HCT116 (cell line): Measurements from ENCODE around the gene FBXL7. TPM values are rescaled to one million over a fixed set of nuclear protein-coding genes. Genes with fewer than 3 reads are reported as not detected.
A peak's percentile ranks its signal among the peaks of the same experiment; 100 is the strongest.

Experiments
- ATAC-seq: fragments of 200-7000 bp; cut with Tn5 transposase; 2 replicates; pipeline ENCODE4 v1.9.1; 2020; ENCODE audit warnings: mild to moderate bottlenecking, moderate library complexity
- BruUV-seq: library from RNA; stranded (reverse); fragments of 400-500 nt; replicated peaks from 2 replicates; lab custom pipeline; 2021; lab: Mats Ljungman, UMichigan
- CTCF ChIA-PET: fragments of 300-600 bp; sonication (Branson Sonifier 250); formaldehyde crosslinking; loops from one replicate; lab custom pipeline; 2021; ENCODE audit warnings: antibody characterized with exemption; lab: Charles Lee
- POLR2A ChIA-PET: fragments of 300-600, 350-600 bp; sonication (Branson Sonifier 250); formaldehyde crosslinking; loops from one replicate; lab custom pipeline; 2021; ENCODE audit warnings: antibody characterized with exemption; lab: Charles Lee
- RAD21 ChIA-PET, 2 experiments: fragments of 300-600 bp; sonication (Branson Sonifier 250); formaldehyde crosslinking; loops; one replicate each; lab custom pipeline; 2023; ENCODE audit warnings: low total read pairs in 2 of 2; ENCODE audit not compliant: uncharacterized antibody in 2 of 2, unreplicated experiment in 2 of 2, low non-redundant PET in 1 of 2; lab: Charles Lee
- DNase-seq: peaks from one replicate; pipeline ENCODE4 v3.0.0-alpha.2; 2010; ENCODE audit warnings: low read depth, low spot score
- H2AFZ ChIP-seq: fragments of 200-600 bp; shearing (Covaris generic), sonication (generic); 2 replicates; pipeline ENCODE4 v1.6.1; 2017; ENCODE audit warnings: low read depth, mixed run types, mixed read lengths, antibody characterized with exemption, low read length; ENCODE audit not compliant: poor library complexity, severe bottlenecking
- H3K27ac ChIP-seq: 2 replicates; pipeline ENCODE4 v1.5.1; 2012; ENCODE audit warnings: low read depth, low read length
- H3K27me3 ChIP-seq: fragments of 200-600 bp; sonication (generic); 2 replicates; pipeline ENCODE4 v1.6.1; 2016; ENCODE audit warnings: mixed run types, low read length, mixed read lengths; ENCODE audit not compliant: insufficient read depth
- H3K36me3 ChIP-seq, 2 experiments: fragments of 200-500 bp in 1 of 2; fragments of 200-600 bp in 1 of 2; sonication (Bioruptor generic) in 1 of 2; sonication (generic) in 1 of 2; 2 replicates each; pipeline versions ENCODE4 v1.5.1 to v1.6.1; 2014 to 2016; ENCODE audit warnings: low read length in 2 of 2, inconsistent platforms in 1 of 2, mixed read lengths in 1 of 2, mixed run types in 1 of 2; ENCODE audit not compliant: insufficient read depth in 2 of 2, control insufficient read depth in 1 of 2
- H3K4me1 ChIP-seq, 2 experiments: fragments of 200-600 bp in 1 of 2; sonication (generic) in 1 of 2; 2 replicates each; pipeline versions ENCODE4 v1.5.1 to v1.6.1; 2012 to 2017; ENCODE audit warnings: low read length in 2 of 2, inconsistent platforms in 1 of 2, mild to moderate bottlenecking in 1 of 2, mixed read lengths in 1 of 2, mixed run types in 1 of 2, moderate library complexity in 1 of 2; ENCODE audit not compliant: insufficient read depth in 2 of 2, control insufficient read depth in 1 of 2
- H3K4me2 ChIP-seq: fragments of 200-600 bp; sonication (generic); 2 replicates; pipeline ENCODE4 v1.6.1; 2017; ENCODE audit warnings: mixed run types, low read length, mixed read lengths
- H3K4me3 ChIP-seq, 2 experiments: fragments of 200-600 bp in 1 of 2; sonication (generic) in 1 of 2; replicated peaks in 1 of 2; 2 replicates each; pipeline ENCODE4 v1.5.1; 2011 to 2016; ENCODE audit warnings: low read length in 2 of 2, control low read depth in 1 of 2, low read depth in 1 of 2, mild to moderate bottlenecking in 1 of 2, mixed read lengths in 1 of 2, mixed run types in 1 of 2
- H3K79me2 ChIP-seq: fragments of 200-600 bp; sonication (generic); 2 replicates; pipeline ENCODE4 v1.6.1; 2017; ENCODE audit warnings: mild to moderate bottlenecking, mixed run types, low read length, moderate library complexity, mixed read lengths; ENCODE audit not compliant: insufficient read depth
- H3K9ac ChIP-seq: fragments of 200-600 bp; sonication (generic); 2 replicates; pipeline ENCODE4 v1.6.1; 2016; ENCODE audit warnings: low read length, mixed read lengths
- H3K9me2 ChIP-seq: fragments of 200-600 bp; sonication (generic), shearing (Covaris generic); 2 replicates; pipeline ENCODE4 v1.6.1; 2017; ENCODE audit warnings: mixed run types, mild to moderate bottlenecking, moderate library complexity; ENCODE audit not compliant: insufficient read depth
- H3K9me3 ChIP-seq, 2 experiments: fragments of 200-500 bp in 1 of 2; fragments of 200-600 bp in 1 of 2; sonication (Bioruptor generic) in 1 of 2; sonication (generic) in 1 of 2; 2 replicates each; pipeline ENCODE4 v1.6.1; 2014 to 2017; ENCODE audit warnings: low read length in 2 of 2, mixed read lengths in 2 of 2, inconsistent platforms in 1 of 2, low read depth in 1 of 2, mild to moderate bottlenecking in 1 of 2, mixed run types in 1 of 2, moderate library complexity in 1 of 2; ENCODE audit not compliant: control insufficient read depth in 1 of 2, insufficient read depth in 1 of 2
- H4K20me1 ChIP-seq: fragments of 200-600 bp; sonication (generic), shearing (Covaris generic); 2 replicates; pipeline ENCODE4 v1.6.1; 2017; ENCODE audit warnings: mixed run types, mild to moderate bottlenecking, moderate library complexity; ENCODE audit not compliant: insufficient read depth
- CEBPB ChIP-seq: IDR thresholded peaks from 2 replicates; pipeline ENCODE4 v1.6.1; 2012; ENCODE audit warnings: low read depth
- EZH2phosphoT487 ChIP-seq: fragments of 200-600 bp; IDR thresholded peaks from 2 replicates; pipeline ENCODE4 v1.6.1; 2018; ENCODE audit warnings: antibody characterized with exemption, borderline replicate concordance
- JUND ChIP-seq: IDR thresholded peaks from 2 replicates; pipeline ENCODE4 v1.6.1; 2012
- SP1 ChIP-seq: IDR thresholded peaks from 2 replicates; pipeline ENCODE4 v1.6.1; 2012; ENCODE audit warnings: low read depth
- ZNF274 ChIP-seq: fragments of 200-500 bp; sonication (Bioruptor generic); IDR thresholded peaks from 2 replicates; pipeline ENCODE4 v1.6.1; 2014; ENCODE audit warnings: mild to moderate bottlenecking, low read depth, low read length, inconsistent platforms
- intact Hi-C: fragments of 100-400 bp; cut with micrococcal nuclease; formaldehyde crosslinking; loops from 2 replicates; pipeline ENCODE4 v1.10.0; 2022
- total RNA-seq: library from RNA; stranded (reverse); gene quantifications from one replicate; pipeline ENCODE4 v1.2.1, GENCODE V29; 2021; ENCODE audit not compliant: unreplicated experiment
- TF ChIP-seq, protein P1 (sequence below), 3 experiments: fragments of 200-600 bp in 1 of 3; sonication (generic) in 1 of 3; IDR thresholded peaks in 2 of 3; conservative IDR thresholded peaks in 1 of 3; 2 replicates each; pipeline ENCODE4 v1.5.1; 2012 to 2017; ENCODE audit warnings: low read depth in 2 of 3, low read length in 2 of 3, antibody characterized with exemption in 1 of 3, borderline replicate concordance in 1 of 3, control low read depth in 1 of 3, mild to moderate bottlenecking in 1 of 3, mixed read lengths in 1 of 3, mixed run types in 1 of 3, moderate library complexity in 1 of 3; ENCODE audit not compliant: insufficient read depth in 1 of 3
- TF ChIP-seq, protein P2 (sequence below): IDR thresholded peaks from 2 replicates; pipeline ENCODE4 v1.6.1; 2012; ENCODE audit warnings: low read depth

FBXL7 gene
- total RNA-seq, 1 experiment from 2014 or later = 0.05 TPM

DNA sequence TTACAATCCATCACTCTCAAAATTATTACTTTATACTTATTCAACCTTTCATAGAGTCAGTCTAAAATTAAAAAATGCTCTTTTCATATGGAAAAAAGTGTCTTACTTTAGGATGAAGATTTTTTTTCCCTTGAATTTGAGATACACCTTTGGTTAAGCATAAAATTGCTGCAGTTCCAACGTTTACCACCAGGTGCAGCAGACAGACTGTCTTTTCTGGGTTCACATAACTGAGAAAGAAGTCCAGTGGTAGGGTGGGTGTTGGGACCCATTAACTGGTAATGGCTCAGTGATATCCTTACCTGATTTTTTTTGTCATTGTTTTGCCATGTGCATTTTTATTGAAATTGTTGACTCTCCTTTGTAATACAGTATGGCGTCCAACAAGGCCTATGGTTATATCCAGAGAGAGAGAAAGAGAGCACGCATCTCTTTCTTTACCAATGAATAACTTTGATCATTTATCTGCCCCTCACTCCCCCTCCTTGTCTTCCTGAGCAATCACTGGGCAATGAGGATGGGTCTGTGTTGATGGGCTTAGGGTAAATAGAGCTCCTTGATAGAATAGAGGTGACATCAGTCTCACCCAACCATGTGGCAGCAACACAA is 98.4 kb downstream of the FBXL7 start:
- H3K27ac ChIP-seq = no peak overlapping the region
- CTCF ChIA-PET = no interaction called here
- no peak overlapping the region for H2AFZ ChIP-seq
- H3K36me3 ChIP-seq = no peaks in the 10 kb centered on the region
- POLR2A ChIA-PET = no interaction called here
- H3K4me2 ChIP-seq = no peak overlapping the region
- TF ChIP-seq JUND (no peak), CEBPB (no peak), ZNF274 (no peak), EZH2phosphoT487 (no peak), SP1 (no peak)
- TF ChIP-seq, protein P1, sequence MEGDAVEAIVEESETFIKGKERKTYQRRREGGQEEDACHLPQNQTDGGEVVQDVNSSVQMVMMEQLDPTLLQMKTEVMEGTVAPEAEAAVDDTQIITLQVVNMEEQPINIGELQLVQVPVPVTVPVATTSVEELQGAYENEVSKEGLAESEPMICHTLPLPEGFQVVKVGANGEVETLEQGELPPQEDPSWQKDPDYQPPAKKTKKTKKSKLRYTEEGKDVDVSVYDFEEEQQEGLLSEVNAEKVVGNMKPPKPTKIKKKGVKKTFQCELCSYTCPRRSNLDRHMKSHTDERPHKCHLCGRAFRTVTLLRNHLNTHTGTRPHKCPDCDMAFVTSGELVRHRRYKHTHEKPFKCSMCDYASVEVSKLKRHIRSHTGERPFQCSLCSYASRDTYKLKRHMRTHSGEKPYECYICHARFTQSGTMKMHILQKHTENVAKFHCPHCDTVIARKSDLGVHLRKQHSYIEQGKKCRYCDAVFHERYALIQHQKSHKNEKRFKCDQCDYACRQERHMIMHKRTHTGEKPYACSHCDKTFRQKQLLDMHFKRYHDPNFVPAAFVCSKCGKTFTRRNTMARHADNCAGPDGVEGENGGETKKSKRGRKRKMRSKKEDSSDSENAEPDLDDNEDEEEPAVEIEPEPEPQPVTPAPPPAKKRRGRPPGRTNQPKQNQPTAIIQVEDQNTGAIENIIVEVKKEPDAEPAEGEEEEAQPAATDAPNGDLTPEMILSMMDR (IDR thresholded peaks at IDR 0.05 in 2 of 3, conservative IDR thresholded peaks at IDR 0.05 in 1 of 3; ENCODE audit: borderline replicate concordance in 1 of 3, insufficient read depth in 1 of 3, low read depth in 2 of 3, low read length in 2 of 3) = peak in 2 of 3 experiments; percentile 64; a peak in 4 of 6 replicates
- TF ChIP-seq, protein P2, sequence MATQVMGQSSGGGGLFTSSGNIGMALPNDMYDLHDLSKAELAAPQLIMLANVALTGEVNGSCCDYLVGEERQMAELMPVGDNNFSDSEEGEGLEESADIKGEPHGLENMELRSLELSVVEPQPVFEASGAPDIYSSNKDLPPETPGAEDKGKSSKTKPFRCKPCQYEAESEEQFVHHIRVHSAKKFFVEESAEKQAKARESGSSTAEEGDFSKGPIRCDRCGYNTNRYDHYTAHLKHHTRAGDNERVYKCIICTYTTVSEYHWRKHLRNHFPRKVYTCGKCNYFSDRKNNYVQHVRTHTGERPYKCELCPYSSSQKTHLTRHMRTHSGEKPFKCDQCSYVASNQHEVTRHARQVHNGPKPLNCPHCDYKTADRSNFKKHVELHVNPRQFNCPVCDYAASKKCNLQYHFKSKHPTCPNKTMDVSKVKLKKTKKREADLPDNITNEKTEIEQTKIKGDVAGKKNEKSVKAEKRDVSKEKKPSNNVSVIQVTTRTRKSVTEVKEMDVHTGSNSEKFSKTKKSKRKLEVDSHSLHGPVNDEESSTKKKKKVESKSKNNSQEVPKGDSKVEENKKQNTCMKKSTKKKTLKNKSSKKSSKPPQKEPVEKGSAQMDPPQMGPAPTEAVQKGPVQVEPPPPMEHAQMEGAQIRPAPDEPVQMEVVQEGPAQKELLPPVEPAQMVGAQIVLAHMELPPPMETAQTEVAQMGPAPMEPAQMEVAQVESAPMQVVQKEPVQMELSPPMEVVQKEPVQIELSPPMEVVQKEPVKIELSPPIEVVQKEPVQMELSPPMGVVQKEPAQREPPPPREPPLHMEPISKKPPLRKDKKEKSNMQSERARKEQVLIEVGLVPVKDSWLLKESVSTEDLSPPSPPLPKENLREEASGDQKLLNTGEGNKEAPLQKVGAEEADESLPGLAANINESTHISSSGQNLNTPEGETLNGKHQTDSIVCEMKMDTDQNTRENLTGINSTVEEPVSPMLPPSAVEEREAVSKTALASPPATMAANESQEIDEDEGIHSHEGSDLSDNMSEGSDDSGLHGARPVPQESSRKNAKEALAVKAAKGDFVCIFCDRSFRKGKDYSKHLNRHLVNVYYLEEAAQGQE = no peak
- no peak overlapping the region for H3K9ac ChIP-seq
- H4K20me1 ChIP-seq = no peaks in the 10 kb centered on the region
- no peaks in the 10 kb centered on the region for H3K9me2 ChIP-seq
- ATAC-seq (no peak), DNase-seq (no peak)
- H3K4me3 ChIP-seq = no peak overlapping the region
- RAD21 ChIA-PET = no interaction called here
- no TSS peak for BruUV-seq
- H3K4me1 ChIP-seq = no peaks in the 10 kb centered on the region
- no peaks in the 10 kb centered on the region for H3K79me2 ChIP-seq
- peaks cover 10 to 22% of the 10 kb centered on the region in 2 experiments; a peak in 2 of 4 replicates for H3K9me3 ChIP-seq
- no peaks in the 10 kb centered on the region for H3K27me3 ChIP-seq
- intact Hi-C loops = no loop called here
